Esophagus squamous epithelium (tissue), 4 donors: ENCODE data around the gene IGF2BP3.

ENCODE experiments used
- CTCF ChIP-seq, 6 experiments: fragments of 450-650 bp in 4 of 6; fragments of 200-600 bp in 2 of 6; sonication (generic) in 2 of 6; IDR thresholded peaks; one replicate each; pipeline ENCODE4 v1.5.1; 2016 to 2019; ENCODE audit warnings: antibody characterized with exemption in 6 of 6, mild to moderate bottlenecking in 4 of 6, moderate library complexity in 4 of 6
- POLR2A ChIP-seq, 4 donors: fragments of 450-650 bp; IDR thresholded peaks; one replicate each; pipeline ENCODE4 v1.6.1; 2017; ENCODE audit warnings: antibody characterized with exemption in 4 of 4, mild to moderate bottlenecking in 4 of 4, moderate library complexity in 3 of 4

GRCh38 chr7:23449941-23450340 is 20.4 kb downstream of the IGF2BP3 start:
- TF ChIP-seq CTCF (IDR thresholded peaks at IDR 0.05) (no peak), POLR2A (IDR thresholded peaks at IDR 0.05) (no peak)
